Stimulated activated CD4-positive, alpha-beta T cell treated with anti-CD3 and anti-CD28 coated beads, Interleukin-15, amount 100 ng/mL, for 48 hours (primary cell): Measurements from ENCODE around the gene PTPRM.
"Not testable (repeated sequence)": the region's sequence is repeated elsewhere in the genome, so short reads cannot be mapped to it uniquely, and the experiment has no call there.

Experiments used
- DNase-seq, 2 donors: peaks; one replicate each; pipeline ENCODE4 v3.0.0-alpha.2; 2020; ENCODE audit warnings: low read depth in 2 of 2

PTPRM gene

GRCh38 chr18:7726522-7726921, 159.4 kb downstream of the PTPRM start:
- no peak for DNase-seq

DNA sequence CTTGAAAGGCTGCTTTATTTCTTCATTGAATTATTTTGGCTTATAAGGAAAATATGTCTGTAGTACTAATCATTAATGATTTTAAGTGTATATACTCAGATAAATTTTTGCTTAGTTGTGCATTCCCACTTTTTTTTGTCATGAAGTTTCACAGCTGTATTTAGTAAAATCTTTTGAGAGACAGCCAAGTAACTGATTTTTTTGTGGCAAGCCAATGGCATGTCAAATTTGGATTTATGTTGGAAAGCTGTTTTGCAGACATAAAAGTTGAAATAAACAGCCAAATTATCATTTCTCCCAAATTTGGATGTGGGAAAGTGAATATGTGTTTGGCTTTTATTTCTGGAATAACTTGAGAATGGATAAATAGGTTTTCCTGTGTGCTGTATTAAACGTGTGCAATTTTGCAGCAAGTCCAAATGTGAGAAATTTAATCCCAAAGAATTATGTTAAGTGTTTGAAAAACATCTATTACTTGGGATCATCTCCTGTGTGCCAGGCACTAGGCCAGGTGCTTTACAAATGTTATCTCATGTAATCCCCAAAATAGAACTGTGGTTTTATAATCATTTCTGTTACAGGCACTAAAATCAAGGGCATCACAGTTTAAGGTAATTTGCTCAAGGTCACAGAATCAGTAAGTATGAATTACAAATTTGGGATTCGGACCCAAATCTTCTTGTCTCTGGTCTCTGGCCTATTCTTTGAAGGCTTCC, 160.4 kb downstream of the PTPRM start:
- DNase-seq: no peak

DNA sequence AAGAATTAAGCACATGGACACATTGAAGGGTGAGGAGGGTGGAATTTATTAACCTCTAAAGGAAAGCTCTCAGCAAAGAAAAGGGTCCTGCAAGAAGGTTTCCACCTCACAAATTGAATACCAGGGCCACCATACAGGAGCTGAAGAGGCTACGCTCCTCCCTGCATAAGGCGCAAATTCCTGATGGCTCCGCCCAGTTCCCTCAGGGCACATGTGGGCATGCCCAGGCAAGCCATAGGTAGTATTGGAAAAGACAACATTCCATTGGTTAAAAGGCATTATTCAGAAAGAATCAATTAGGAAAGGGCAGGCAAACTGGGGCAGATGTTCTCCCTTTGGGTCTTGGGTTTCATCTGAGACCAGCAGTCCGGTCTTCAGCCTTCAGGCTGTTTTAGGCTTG, 161.2 kb downstream of the PTPRM start:
- DNase-seq: no peak

GRCh38 chr18:7729868-7730267, 162.8 kb downstream of the PTPRM start:
- DNase-seq: no peak

- DNase-seq: no peak
Measured at GRCh38 chr18:7730682-7731081, 163.6 kb downstream of the PTPRM start.

- no peak for DNase-seq
Measured at GRCh38 chr18:7733642-7734041, 166.5 kb downstream of the PTPRM start.

DNA sequence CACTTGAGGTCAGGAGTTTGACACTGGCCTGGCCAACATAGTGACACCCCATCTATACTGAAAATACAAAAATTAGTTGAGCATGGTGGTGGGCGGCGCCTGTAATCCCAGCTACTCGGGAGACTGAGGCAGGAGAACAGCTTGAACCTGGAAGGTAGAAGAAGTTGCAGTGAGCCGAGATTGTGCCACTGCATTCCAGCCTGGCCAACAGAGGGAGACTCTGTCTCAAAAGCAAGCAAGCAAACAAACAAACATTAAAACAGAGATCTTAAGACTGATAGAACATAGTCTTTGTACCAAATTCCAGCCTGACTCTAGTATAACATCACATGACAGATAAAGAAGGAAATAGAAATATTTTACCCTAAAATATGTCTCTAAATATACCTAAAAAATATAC, 168.1 kb downstream of the PTPRM start:
- DNase-seq: no peak

- no peak for DNase-seq
Measured at GRCh38 chr18:7735626-7736175, 168.6 kb downstream of the PTPRM start.

DNA sequence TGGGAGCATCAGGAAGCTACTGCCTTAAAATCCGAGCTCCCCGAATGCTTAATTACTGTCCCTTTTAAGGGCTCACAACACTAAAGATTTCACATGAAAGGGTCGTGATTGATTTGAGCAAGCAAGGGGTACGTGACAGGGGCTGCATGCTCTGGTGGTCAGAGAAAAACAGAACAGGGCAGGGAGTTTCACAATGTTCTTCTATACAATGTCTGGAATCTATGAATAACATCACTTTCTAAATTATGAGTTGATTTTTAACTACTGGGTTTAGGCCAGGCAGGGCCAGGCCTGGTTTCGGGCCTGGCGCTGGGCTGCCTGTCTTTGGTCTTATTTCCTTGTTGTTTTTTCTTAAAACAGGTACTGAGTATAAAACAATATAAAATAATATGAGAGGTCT, 169.4 kb downstream of the PTPRM start:
- DNase-seq: not testable (repeated sequence)

- no peak for DNase-seq
Measured at GRCh38 chr18:7737550-7737949, 170.4 kb downstream of the PTPRM start.

- DNase-seq: no peak
Measured at GRCh38 chr18:7740821-7741220, 173.7 kb downstream of the PTPRM start.

DNA sequence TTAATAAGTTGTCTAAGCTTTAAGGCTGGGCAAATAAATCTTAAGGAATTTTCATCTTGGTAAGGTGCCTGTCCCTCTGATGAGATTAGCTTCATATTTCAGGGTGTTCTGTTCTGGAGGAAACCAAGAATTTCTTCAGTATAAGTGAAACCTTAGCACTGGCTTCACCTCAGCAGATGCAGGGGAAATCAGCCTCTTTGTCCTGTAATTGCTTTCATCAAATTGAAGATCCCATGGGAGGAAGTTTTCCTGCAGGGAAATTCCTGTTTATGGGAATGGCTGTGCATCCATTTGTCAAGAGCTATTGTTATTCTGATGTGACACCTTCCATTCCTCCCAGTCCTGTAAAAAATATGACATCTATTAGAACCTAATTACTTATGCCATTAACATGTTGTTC, 174.5 kb downstream of the PTPRM start:
- no peak for DNase-seq

DNA sequence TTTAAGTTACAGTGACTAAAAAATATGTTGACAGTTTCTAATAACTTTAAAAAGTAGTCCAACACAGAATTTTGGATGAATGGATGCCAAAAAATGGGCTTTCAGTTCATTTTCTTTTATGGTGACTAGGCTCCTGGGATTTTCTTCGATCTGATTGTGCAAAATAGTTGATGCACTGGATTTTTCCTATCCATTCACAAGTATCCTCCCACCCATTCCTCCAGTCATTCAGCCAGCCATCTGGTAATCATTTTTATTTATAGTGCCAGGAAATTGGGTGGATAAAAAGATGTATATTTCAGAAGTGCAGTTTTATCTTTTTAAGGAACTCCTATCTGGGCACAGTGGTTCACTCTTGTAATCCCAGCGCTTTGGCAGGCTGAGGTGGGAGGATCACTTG, 175.1 kb downstream of the PTPRM start:
- no peak for DNase-seq

DNA sequence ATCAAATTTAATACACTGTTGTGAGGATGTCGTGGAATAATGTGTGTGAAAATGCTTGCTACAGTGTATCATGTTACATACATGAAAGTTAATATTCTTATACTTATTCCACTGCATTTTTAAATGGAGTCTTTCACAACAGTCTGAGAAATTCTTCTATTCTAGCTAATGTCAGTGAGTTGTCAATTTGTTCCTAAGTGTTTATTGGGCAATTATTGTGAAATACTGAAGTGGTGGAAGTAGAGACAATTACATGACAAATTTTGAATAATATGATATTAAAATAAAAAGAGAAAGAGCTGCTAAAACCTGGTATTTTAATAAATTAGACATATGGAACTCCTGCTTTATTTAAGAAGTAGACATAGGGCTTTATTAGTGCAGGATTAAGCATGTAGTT, 176.1 kb downstream of the PTPRM start:
- DNase-seq: no peak

DNA sequence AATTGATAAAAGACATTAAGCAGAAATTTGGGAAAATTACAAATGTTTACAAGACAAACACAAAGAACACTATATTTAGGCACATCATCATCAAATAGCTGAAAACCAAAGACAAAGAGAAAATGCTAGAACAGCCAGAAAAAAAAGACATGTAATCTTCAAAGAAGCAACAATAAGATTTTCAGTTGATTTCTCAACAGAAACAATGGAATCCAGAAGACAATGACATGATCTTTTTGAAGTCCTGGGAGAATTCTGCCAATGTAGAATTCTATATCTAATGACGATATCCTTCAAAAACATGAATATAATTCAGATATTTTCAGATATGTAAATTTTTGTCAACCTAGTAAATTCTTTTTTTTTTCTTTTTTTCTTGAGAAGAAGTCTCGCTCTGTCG, 179.0 kb downstream of the PTPRM start:
- no peak for DNase-seq

GRCh38 chr18:7748251-7749007, 181.3 kb downstream of the PTPRM start:
- no peak for DNase-seq

- no peak for DNase-seq
Measured at GRCh38 chr18:7749008-7749405, 181.9 kb downstream of the PTPRM start.

- DNase-seq: no peak
Measured at GRCh38 chr18:7749510-7749981, 182.4 kb downstream of the PTPRM start.

- DNase-seq: no peak
Measured at GRCh38 chr18:7750095-7750663, 183.1 kb downstream of the PTPRM start.

DNA sequence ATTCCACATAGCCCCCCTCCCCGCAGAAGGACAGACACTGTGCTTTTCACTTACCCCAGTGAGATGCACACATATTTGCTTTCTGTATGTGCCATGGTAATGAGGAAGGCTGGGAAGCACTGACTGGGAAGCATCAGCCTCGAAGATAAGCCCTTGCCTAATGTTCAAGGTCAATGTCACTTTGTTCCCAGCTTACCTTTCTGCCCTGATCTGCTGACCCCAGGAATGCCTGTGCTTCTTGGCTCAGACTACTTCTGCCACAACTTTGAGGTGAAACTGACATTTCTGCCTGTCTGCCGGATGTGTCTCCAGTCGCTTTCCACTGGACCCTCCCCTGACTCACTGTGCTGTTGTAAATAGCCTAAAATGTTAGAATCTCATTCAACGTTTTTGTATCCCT, 183.8 kb downstream of the PTPRM start:
- DNase-seq: no peak

DNA sequence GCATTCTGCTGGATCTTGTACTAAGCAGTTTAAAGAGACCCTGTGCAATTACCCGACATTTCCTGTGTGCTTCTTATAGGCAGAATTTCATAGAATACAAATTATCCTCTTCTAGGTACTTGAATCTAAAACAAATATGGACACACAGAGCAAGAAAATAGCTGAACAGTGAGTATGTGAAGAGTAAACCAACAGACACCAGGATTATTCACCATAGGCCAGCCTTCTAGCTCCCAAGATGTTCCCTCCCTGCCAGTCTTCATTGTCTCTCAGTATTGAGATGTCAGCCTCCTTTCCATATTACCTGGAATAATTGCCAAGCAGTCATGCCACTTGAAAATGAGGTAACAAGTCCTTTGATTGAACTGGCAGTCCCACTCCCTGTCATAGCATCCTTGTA, 187.1 kb downstream of the PTPRM start:
- no peak for DNase-seq

DNA sequence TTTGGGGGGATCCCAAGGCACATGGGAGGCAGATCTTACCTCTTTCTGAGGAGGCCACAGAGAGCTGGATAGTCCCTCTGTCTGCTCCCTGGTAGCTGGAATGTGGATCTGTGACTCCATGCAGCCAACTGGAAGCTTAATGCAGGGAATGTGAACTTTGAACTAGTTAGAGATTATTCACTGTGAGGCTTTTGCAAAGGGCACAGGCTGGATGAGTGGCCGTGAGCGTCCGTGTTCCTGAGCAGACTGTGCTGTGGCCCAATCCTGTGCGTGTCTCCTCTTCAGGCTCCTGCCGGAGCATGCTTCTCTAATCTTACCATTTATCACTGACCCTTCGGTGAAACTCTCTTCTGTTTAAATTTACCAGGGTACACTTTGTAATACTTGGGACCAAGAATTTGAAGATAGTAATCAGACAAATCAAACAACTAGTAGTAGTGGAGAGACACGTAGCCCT, 187.6 kb downstream of the PTPRM start:
- DNase-seq: no peak
